SKM-1 (cell line): ENCODE results near the gene TNK1.

Experiments
- DNase-seq: peaks from one replicate; lab custom pipeline; 2025; ENCODE audit not compliant: unreplicated experiment; lab: John Stamatoyannopoulos, UW

TNK1 gene

DNA sequence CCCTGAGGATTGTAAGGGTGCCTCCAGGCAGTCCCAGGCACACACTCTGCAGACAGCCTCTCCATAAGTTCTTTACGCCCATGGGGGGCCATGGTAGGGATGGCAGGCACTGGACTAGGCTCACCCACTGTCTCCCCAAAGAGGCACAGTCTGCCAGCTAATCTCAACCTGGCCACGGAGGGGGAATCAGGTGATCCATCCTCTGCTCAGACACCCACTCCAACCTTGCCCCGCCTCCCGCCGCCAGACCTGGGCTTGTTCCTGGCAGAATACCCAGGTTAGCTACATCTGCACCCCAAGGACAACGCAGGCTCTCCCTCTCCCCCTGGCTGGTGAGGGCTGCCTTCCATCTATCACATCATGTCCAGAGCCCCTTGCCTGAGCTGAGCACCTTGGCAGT, 28.0 kb downstream of the TNK1 start:
- DNase-seq: no peak

DNA sequence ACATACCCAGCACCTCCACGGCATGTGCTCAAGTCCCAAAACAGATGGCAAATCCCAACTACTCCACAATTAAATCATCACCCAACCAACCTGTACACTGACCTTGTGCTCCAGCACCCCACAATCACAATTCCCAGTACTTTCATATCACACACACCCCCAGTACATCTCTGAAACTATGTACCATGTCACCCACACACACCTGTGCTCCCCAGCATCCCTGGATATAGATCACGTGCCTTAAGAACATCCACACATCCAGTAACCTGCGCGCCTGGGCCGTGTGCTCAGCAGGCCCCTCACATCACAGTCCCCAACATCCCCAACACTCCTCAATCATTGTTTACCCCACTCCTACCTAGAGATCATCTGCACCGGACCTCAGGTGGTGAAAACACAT, 28.8 kb downstream of the TNK1 start:
- no peak for DNase-seq

DNA sequence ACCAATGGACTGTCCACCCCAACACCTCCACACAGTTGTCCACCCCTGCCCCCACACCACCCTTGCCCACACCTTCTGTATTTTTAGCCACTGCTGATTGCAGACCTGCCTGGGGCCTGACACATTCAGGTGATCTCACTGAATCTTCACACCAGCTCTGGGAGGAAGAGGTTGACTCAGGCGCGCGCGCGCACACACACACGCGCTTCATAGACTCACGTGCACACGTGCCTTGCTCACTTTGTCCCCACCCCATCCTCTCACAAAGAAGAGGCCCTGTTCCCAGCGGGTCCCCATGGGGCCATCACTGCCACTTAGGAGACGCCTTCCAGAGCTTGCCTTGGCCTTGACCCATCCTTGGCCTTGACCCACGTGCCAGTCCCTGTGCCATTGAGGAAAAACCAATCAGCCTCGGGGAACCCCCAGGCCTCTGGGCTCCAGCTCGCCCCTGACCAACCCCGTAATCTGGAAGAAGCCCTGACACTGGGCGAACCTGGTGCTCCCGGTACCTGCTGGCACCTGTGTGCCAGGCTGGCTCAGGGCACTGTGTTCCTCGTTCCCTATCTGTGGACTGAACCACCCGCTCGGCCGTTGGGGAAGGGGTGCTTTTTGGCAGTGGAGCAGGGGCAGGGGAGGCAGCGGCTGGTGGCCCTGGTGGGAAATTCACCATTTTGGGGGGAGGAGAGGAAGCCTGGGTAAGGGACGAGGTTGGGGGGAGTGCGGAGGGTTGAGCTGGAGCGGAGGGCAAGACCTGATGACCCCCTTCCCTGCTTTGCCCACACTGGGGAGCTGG, 29.9 kb downstream of the TNK1 start:
- DNase-seq: no peak

DNA sequence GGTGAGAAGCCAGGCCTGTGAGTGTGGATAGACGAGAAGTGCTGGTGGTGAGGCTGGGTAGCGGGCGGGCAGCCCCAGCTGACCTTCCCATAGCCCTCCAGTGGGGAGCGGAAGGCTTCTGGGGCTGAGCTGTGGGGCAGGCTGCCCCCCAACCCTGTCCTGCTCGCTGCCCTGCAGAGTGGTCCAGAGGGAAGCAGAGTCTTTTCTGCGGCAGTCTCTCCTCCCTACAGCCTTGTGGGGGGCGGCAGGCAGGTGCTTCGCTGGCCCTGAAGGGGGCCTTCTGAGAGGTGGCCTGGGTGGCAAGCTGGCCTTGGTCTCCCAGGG, 30.5 kb downstream of the TNK1 start:
- DNase-seq: no peak

DNA sequence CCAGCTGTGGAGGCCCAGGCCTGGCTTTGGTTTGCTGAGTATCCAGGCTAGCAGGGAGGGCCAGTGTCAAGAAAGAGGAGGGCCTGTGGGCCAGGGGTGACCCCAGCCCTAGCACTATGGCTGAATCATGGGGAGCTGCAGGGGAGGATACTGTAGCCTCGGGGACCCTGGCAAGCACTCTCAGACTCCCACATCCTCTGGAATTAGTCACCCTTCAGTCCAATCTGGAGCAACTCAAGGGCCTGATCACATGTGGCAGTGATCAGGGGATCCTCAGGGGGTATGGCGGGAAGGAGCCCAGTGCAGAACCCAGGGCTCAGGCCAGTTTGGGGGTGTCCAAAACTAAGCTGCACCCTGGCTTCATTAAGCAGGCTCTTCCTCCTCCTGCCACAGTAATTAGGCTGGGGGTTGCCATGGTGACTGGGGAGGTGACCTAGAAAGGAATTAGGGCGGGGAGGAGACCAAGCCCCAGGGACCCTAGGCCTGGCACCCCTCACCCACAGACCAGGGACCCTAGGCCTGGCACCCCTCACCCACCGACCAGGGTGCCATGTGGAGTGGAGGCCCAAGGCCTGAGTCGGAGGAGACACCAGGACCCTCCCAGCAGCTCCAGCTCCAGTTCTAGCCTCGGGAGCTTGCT, 32.6 kb downstream of the TNK1 start:
- no peak for DNase-seq

DNA sequence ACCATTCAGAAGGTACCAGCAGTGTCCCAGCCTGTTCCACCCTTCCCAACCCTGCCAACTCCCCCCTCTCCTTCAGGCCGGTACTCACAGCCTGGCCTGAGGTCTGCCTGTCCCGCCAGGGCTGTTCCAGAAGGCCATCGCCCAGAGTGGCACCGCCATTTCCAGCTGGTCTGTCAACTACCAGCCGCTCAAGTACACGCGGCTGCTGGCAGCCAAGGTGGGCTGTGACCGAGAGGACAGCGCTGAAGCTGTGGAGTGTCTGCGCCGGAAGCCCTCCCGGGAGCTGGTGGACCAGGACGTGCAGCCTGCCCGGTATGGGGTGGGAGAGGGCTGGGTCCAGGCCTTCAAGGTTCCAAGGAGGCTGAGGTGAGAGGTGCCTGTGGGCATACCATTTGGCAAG, 33.9 kb downstream of the TNK1 start:
- DNase-seq: no peak

DNA sequence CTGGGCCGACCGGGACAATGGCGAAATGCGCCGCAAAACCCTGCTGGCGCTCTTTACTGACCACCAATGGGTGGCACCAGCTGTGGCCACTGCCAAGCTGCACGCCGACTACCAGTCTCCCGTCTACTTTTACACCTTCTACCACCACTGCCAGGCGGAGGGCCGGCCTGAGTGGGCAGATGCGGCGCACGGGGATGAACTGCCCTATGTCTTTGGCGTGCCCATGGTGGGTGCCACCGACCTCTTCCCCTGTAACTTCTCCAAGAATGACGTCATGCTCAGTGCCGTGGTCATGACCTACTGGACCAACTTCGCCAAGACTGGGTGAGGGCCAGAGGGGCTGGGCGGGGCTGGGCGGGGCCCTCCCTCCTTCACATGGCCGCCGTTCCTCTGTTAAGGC, 34.9 kb downstream of the TNK1 start:
- no peak for DNase-seq

DNA sequence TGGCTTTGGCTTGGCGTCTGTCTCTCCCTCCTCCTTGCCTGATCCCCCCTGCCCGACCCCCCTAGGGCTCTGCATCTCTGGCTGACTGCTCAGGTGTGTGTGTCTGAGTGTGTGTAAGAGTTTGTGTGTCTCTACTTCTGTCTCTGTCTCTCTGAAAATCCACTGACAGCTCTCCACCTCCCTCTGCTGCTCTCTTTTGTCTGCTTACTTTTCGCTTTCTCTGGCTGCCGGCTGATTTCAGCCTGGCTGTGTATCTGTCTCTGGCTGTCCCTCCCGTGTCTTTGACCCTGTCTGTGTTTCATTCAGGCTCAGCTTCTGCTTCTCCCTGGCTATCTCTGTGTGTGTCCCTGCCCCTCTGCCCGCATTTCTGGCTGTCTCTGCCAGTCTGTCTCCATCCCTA, 35.4 kb downstream of the TNK1 start:
- DNase-seq: no peak

DNA sequence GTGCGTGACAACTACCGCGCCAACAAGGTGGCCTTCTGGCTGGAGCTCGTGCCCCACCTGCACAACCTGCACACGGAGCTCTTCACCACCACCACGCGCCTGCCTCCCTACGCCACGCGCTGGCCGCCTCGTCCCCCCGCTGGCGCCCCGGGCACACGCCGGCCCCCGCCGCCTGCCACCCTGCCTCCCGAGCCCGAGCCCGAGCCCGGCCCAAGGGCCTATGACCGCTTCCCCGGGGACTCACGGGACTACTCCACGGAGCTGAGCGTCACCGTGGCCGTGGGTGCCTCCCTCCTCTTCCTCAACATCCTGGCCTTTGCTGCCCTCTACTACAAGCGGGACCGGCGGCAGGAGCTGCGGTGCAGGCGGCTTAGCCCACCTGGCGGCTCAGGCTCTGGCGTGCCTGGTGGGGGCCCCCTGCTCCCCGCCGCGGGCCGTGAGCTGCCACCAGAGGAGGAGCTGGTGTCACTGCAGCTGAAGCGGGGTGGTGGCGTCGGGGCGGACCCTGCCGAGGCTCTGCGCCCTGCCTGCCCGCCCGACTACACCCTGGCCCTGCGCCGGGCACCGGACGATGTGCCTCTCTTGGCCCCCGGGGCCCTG, 36.3 kb downstream of the TNK1 start:
- no peak for DNase-seq

DNA sequence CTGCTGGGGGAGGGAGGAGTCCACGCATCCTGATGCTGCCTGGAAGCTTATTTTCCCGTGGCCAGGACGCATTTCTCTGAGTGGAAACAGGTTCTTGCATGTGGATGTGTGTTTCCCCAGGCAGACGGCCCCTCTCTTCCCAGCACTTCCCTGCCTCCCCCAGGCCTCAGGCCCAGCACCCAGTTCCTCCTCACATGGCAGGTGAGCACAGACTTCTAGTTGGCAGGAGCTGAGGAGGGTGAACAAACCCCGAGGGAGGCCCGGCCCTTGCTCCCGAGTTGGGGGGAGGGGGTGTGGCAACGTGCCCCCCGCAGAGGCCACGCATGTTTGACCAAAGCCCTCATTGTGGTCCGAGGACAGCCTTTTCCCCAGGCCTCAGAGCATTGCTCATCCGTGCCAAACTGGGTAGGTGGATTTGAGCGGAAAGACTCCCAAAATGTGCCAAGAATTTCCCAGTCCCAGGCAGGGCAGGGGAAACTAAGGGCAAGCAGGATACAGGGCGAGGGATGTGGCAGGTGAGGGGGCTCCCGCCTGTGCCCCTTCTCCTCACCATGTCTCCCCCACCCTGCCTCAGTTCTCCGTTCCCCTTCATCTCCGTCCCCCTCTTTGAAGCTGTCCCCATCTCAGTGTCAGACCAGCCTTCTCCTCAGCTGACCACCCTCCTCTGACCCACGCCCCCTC, 37.7 kb downstream of the TNK1 start:
- DNase-seq: no peak

DNA sequence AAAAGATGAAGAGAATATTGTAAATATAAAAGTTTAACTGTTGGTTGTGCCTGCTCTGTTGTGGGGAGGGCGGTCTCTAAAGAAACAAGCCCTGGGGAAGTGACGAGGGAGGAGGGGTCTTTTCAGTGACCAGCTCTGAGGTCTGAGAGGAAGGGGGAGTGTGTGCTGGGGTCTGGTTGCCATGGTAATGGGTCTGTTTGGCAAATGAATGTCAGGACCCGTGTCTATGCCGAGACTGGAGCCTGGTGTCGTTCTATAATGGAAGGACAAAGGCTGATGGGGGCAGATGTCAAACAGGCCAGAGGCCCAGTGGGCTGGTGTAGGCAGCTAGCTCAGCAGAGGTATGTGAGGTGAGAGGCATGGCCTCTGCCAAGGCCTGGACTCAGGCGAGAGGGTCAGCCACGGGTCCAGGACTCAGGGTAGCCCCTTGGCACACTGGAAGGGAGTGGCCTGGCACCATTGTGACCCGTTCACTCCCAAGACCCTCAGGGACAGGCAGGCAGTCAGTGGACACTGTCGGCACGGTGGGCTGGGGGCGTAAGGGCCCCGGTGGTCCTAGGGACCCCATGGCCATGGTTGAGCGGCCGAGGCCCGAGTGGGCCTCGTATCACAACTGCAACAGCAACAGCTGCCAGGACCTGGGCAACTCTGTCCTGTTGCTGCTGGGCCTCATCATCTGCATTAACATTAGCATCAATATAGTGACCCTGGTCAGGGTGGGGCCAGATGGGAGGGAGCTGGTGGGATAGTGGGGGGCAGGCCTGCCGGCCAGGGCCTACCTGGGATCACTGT, 39.1 kb downstream of the TNK1 start, which contains the start of gene SPEM1:
Gene SPEM1 (plus strand): TSS at position 506 of the 792 bp plus-strand sequence. CDS start 61 bp downstream, at position 567.
- no peak for DNase-seq

DNA sequence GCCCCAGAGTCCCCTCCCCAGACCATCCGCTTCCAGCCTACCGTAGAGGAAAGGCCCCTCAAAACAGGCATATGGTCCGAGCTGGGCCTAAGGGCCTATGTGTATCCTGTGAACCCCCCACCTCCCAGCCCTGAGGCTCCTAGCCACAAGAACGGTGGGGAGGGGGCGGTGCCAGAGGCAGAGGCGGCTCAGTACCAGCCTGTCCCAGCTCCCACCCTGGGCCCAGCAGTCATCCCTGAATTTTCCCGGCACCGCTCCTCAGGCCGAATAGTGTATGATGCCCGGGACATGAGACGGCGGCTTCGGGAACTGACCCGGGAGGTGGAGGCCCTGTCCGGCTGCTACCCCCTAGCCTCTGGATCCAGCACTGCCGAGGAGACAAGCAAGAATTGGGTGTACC, 40.3 kb downstream of the TNK1 start:
- no peak for DNase-seq

DNA sequence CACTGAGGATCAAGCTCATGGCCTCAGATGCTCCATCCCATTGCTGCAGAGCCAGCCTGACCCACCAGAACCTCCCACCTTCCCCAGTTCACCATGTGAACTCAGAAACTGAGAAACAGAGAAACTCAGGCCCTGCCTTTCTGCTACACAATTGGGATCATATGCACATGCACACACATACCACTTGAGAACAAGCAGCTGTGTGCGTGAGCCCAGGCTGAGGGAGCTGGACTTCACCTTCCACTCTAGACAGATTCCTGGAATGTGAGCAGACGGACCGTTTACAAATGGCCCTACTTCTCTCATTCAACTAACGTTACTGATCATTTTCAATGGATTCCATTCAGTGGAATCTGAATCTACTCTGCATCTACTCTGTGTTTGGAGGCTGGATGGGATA, 42.8 kb downstream of the TNK1 start:
- no peak for DNase-seq

DNA sequence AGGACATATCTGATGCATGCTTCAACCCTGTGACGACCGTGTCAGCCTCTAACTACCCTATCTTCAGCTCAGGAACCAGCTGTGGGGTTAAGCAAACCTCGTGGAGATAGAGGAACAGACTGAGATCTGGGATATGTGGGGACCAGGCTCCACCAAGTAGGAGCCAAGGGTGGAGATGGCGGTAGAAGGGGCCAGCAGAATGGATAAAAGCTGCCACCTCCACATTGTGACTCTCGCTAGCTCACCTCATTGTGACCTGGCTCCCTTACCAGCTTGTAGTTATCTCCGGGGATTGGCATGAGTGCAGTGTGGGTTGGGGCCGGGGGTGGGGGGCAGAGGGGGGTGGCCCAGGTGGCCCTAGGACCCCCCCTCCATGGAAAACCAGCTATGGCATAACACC, 44.4 kb downstream of the TNK1 start, which contains the start of gene SPEM2:
Gene SPEM2 (plus strand): TSS at position 301 of the 400 bp plus-strand sequence. CDS start 73 bp downstream, at position 374.
- no peak for DNase-seq

DNA sequence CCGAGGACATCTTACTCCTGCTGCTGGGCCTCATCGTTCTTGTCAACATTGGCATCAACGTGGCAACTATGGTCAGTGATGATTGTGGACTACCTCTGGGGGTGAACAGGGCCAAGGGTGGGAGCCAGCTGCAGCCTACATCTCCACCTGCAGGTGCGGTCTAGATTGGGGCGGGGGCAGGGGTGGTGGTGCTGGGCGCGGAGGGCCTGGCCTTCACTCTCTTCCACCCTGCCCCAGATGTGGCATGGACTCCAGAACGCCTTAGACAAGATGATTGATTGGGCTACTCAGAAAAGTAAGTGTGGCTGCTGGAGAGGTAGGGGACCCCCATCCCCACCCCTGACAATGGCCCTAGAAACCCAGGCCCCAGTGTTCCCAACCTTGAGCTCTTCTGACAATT, 44.9 kb downstream of the TNK1 start:
- DNase-seq: no peak

DNA sequence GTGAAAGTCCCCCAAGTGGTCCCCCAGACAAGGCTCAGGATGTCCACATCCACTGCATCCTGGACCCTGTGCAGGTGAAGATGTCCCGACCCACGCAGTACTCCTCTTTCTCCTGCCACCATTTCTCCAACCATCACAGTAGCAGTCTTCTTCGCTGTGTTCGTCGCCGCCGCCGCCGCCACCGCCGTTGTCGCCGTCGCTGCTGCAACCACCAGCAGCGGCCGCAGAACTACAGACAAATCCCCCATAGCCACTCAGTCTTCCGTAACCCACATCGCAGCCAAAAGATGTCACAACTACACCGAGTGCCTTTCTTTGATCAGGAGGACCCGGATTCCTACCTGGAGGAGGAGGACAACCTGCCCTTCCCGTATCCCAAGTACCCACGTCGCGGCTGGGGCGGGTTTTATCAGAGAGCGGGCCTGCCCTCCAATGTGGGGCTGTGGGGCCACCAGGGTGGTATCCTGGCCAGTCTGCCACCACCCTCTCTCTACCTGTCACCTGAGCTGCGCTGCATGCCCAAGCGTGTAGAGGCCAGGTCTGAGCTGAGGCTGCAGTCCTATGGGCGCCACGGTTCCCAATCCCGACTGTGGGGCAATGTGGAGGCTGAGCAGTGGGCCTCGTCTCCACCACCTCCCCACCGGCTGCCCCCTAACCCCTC, 45.4 kb downstream of the TNK1 start:
- no peak for DNase-seq

DNA sequence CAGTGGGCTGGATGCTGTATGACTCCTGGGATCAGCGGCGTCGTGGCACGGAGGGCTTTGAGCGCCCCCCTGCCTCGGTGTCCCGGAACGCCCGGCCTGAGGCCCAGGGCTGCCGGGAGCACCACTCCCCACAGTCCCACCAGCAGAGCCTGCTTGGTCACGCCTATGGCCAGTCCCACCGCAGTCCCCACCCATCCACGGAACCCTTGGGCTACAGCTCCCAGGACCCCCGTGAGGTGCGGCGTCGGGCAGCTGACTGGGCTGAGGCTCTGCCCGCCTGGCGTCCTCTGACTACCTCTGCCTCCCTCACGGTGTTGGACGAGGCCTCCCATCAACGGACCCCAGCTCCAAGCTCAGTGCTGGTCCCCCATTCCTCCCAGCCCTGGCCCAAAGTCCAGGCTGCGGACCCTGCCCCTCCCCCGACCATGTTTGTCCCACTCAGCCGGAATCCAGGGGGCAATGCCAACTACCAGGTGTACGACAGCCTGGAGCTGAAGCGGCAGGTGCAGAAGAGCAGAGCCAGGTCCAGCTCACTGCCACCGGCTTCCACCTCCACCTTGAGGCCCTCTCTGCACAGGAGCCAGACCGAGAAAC, 46.1 kb downstream of the TNK1 start:
- no peak for DNase-seq

DNA sequence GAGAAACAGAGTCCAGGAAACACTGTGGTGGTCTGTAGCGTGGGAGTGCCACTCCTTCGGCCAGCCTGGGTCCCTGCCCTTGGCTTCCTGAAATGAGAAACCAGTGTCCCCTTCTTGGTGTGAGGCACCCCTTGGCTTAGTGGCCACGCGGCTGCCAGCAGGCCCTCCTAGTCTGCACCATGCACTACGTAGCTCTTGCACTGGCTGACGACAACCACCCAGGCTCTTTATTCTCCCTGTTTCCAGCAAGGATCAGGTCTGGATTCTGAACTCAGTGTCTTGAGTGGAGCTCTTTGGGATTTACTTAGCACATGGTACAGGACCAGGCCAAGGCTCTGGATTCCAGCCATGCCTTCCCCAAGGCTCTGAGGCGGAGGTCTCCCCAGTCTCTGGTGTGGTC, 46.7 kb downstream of the TNK1 start:
- DNase-seq: no peak

DNA sequence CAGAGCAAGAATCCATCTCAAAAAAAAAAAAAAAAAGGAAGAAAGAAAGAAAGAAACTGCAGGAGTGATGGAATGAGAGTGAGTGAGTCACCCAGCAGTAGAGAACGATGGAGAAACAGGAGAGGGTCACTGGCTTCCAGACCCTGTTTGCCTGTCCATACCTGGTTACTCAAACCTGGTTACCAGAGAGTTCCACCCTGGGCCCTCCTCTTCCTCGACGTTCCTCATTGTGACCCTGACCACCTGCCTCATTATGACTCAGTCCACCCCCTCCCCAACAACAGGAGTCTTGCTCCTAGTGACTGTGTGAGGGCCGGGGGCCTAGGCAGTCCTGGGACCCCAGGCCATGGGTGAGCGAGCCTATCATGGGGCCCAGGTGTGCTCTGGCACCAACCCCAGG, 47.7 kb downstream of the TNK1 start, which contains the start of gene SPEM3:
Gene SPEM3 (plus strand): TSS at position 301 of the 400 bp plus-strand sequence. CDS start 46 bp downstream, at position 347.
- no peak for DNase-seq

DNA sequence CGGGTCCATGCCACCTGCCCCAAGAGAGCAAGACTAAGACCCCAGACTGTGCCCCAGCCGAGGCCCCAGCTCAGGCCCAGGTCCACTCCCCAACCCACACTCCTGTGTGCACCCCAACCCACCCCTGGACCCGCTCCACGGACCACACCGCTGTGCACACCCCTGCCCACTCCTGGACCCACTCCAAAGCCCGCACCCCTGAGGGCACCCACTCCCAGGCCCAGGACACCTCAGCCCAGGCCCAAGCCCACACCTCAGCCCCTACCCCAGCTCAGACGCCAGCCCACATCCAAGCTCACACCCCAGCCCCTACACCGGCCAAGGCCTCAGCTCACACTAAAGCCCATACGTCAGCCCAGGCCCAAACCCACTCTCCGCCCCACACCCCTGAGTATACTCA, 48.8 kb downstream of the TNK1 start:
- no peak for DNase-seq
